Measurements from ENCODE around the gene MPI. TPM values are rescaled to one million over a fixed set of nuclear protein-coding genes. Genes with fewer than 3 reads are reported as not detected.

Gene MPI
- total and polyA plus RNA-seq, 2 of the 8 experiments (the other 6 are each of a cell fraction or from before 2014, with no cell fraction given), result 31.0 to 74.8 TPM

DNA sequence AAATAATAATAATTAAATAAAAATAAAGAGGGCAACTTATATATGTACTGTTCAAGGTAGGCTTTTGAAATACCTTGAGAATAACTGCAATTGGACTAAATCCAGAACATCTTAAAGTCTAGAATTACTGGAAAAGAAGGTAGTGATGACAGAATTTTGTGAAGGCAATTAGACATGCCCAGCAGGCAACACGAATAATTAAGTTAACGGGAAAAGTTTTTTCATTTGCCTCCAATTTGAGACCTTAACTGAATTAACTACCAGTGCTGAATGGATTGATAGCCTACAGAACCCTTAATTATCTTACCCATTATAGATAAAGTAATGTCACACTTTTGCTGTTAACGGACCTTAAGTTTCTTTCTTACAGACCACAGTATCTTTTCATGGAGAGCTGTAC, 34.7 kb downstream of the MPI start:
- no peak for DNase-seq (ENCODE audit: low read depth in 1 of 2, low spot score in 2 of 2)
- H3K79me2 ChIP-seq (ENCODE audit: control insufficient read depth in 1 of 2, insufficient read depth in 2 of 2, low read length in 2 of 2), result peaks cover 0 to 11% of the 10 kb centered on the region in 2 experiments; a peak in 2 of 4 replicates
- no peak overlapping the region for H2BK20ac ChIP-seq (ENCODE audit: low read length)
- H2BK120ac ChIP-seq (replicated peaks; ENCODE audit: low read depth, low read length), result no peak overlapping the region
- peaks cover 16 to 68% (median 50%) of the 10 kb centered on the region in 4 experiments; a peak in 7 of 8 replicates for H3K36me3 ChIP-seq (ENCODE audit: control insufficient read depth in 2 of 4, insufficient read depth in 4 of 4, low read length in 3 of 4)
- H3K4me1 ChIP-seq (replicated peaks in 1 of 4; ENCODE audit: control insufficient read depth in 3 of 4, insufficient read depth in 4 of 4, low read length in 3 of 4), result no peaks in the 10 kb centered on the region
- no peak overlapping the region for H3K23ac ChIP-seq (ENCODE audit: insufficient read length)
- no peak overlapping the region for H3K9ac ChIP-seq (replicated peaks in 1 of 4; ENCODE audit: extremely low read depth in 1 of 4, low read depth in 3 of 4, low read length in 3 of 4)
- no peak overlapping the region for H2BK15ac ChIP-seq (ENCODE audit: low read length)
- no peak overlapping the region for H2BK12ac ChIP-seq (ENCODE audit: low read depth, low read length)
- H4K91ac ChIP-seq (replicated peaks; ENCODE audit: insufficient read length, low read length), result no peak overlapping the region
- no peaks in the 10 kb centered on the region for H3K23me2 ChIP-seq (ENCODE audit: low read depth, low read length)
- H3K27ac ChIP-seq (ENCODE audit: low read depth, low read length), result no peak overlapping the region
- H3K18ac ChIP-seq (ENCODE audit: extremely low read depth, low read length), result no peak overlapping the region
- POLR2A ChIA-PET (ENCODE audit: partially characterized antibody), result interaction anchor here (0.7 to 2.2 kb wide), 2 partner anchors 10 to 31 kb away, joined by 3 to 6 read pairs; no protein-coding TSS in a partner anchor
- no peak overlapping the region for H2AFZ ChIP-seq (ENCODE audit: low read length)
- H3K4ac ChIP-seq (replicated peaks; ENCODE audit: insufficient read length, low read depth, low read length), result no peak overlapping the region
- 93% methylated on average over 3 of the region's 3 CpGs; no CpG with 5 or more reads in 1 of the 2 experiments for WGBS, 2 experiments (ENCODE audit: extremely low coverage in 1 of 2, insufficient coverage in 1 of 2, insufficient read length in 1 of 2, insufficient replicate concordance in 2 of 2, low coverage in 1 of 2, low lambda C conversion rate in 2 of 2, missing lambda C conversion rate in 1 of 2)
- H2AK5ac ChIP-seq (ENCODE audit: low read depth, low read length), result no peak overlapping the region
- H3K79me1 ChIP-seq (ENCODE audit: low read depth, low read length), result no peaks in the 10 kb centered on the region
- H4K8ac ChIP-seq (ENCODE audit: extremely low read depth, insufficient read depth, low read length), result no peak overlapping the region
- CTCF ChIA-PET (ENCODE audit: partially characterized antibody), result interaction anchor here (1.0 to 2.2 kb wide), 3 partner anchors 10 to 64 kb away, joined by 3 to 9 read pairs (median 7); no protein-coding TSS in a partner anchor
- FAIRE-seq, result no peak
- no peak overlapping the region for H3K4me2 ChIP-seq (ENCODE audit: insufficient read depth in 1 of 2, low read depth in 2 of 2, low read length in 2 of 2)
- H3K27me3 ChIP-seq (replicated peaks in 1 of 4; ENCODE audit: control insufficient read depth in 3 of 4, extremely low read depth in 1 of 4, insufficient read depth in 3 of 4, low read length in 3 of 4), result no peaks in the 10 kb centered on the region
- H2BK5ac ChIP-seq (ENCODE audit: low read depth, low read length), result no peak overlapping the region
- H3K14ac ChIP-seq (ENCODE audit: insufficient read length), result no peak overlapping the region
- H4K20me1 ChIP-seq (replicated peaks in 1 of 2; ENCODE audit: control insufficient read depth in 1 of 2, insufficient read depth in 2 of 2, low read length in 2 of 2), result peaks cover 0 to 4% of the 10 kb centered on the region in 2 experiments
- no peak overlapping the region for H3K56ac ChIP-seq (replicated peaks; ENCODE audit: insufficient read length, low read depth, low read length)
- no peak overlapping the region for H4K5ac ChIP-seq (ENCODE audit: insufficient read length, low read depth, low read length)
- no peak overlapping the region for H3K4me3 ChIP-seq (ENCODE audit: extremely low read depth in 1 of 4, insufficient read depth in 2 of 4, low read depth in 3 of 4, low read length in 4 of 4)
- no peaks in the 10 kb centered on the region for H3K9me3 ChIP-seq (ENCODE audit: insufficient read depth in 2 of 2, low read depth in 1 of 2, low read length in 1 of 2)
- TF ChIP-seq GTF2F1 (IDR thresholded peaks at IDR 0.05; ENCODE audit: borderline replicate concordance, low read depth, low read length), result no peak
- TF ChIP-seq SP4 (IDR thresholded peaks at IDR 0.05; ENCODE audit: low read length), result no peak
- TF ChIP-seq CTBP2 (IDR thresholded peaks at IDR 0.05; ENCODE audit: borderline replicate concordance, insufficient read depth, insufficient read length, low read length), result no peak
- TF ChIP-seq SIX5 (IDR thresholded peaks at IDR 0.05; ENCODE audit: low read depth, low read length), result no peak
- TF ChIP-seq CBX5 (IDR thresholded peaks at IDR 0.05; ENCODE audit: low read depth, low read length), result no peak
- no peak for TF ChIP-seq TEAD4 (IDR thresholded peaks at IDR 0.05; ENCODE audit: low read depth, low read length)
- no peak for TF ChIP-seq RFX5 (IDR thresholded peaks at IDR 0.05; ENCODE audit: borderline replicate concordance, low read depth, low read length)
- TF ChIP-seq TBP (IDR thresholded peaks at IDR 0.05; ENCODE audit: low read depth, low read length), result no peak
- TF ChIP-seq SP2 (IDR thresholded peaks at IDR 0.05; ENCODE audit: low read length), result no peak
